Activated T-cell treated with anti-CD3 and anti-CD28 coated beads, Interleukin-2, amount 50 U/mL, for 4 hours (primary cell): Measurements from ENCODE around the gene LAG3. TPM values are rescaled to one million over a fixed set of nuclear protein-coding genes. Genes with fewer than 3 reads are reported as not detected.
A peak's percentile ranks its signal among the peaks of the same experiment; 100 is the strongest.

Experiments
- ATAC-seq, 2 donors: fragments of 200-7000 bp; cut with Tn5 transposase; one replicate each; pipeline ENCODE4 v1.10.0; 2021
- DNase-seq: peaks from one replicate; pipeline ENCODE4 v3.0.0-alpha.2; 2020
- H3K27me3 Mint-ChIP-seq: one replicate; pipeline ENCODE4 v1.8.0; 2021; ENCODE audit warnings: low read depth, mixed read lengths
- H3K36me3 Mint-ChIP-seq: one replicate; pipeline ENCODE4 v1.8.0; 2022; ENCODE audit warnings: mixed read lengths; ENCODE audit not compliant: insufficient read depth
- H3K4me1 Mint-ChIP-seq: one replicate; pipeline ENCODE4 v1.8.0; 2021; ENCODE audit warnings: low read depth, mixed read lengths
- H3K4me3 Mint-ChIP-seq: one replicate; pipeline ENCODE4 v1.8.0; 2021; ENCODE audit warnings: mild to moderate bottlenecking, moderate library complexity, mixed read lengths
- H3K9me3 Mint-ChIP-seq: one replicate; pipeline ENCODE4 v1.8.0; 2021; ENCODE audit warnings: mixed read lengths
- total RNA-seq, 3 donors: library from RNA; stranded (reverse); gene quantifications; one replicate each; pipeline ENCODE4 v1.2.1, GENCODE V29; 2021

The LAG3 gene
- total RNA-seq, 3 donors from 2014 or later, result 71.1 to 125 (median 86.4) TPM

DNA sequence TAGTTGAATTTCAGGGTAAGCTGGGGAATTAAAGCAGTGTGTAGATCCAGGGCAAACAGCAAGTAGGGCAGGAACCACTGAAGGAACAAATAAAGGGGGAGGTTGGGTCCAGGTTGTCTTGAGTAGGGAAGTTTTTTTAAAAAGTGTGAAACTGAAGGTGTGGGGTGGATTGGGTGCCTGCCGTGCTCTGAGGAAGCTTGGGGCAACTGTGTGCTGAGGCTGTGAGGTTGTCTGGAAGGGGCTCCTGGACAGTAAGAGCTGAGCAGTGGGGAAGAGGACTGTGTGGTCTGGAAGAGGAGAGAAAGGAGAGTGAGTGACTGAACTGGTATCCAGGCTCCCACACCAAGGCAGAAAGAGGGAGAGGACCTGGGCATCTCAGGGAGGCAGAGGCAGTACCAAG lies 38.4 kb downstream of the LAG3 start:
- peaks cover 10% of the 10 kb centered on the region for H3K36me3 Mint-ChIP-seq
- no peak for ATAC-seq
- H3K4me3 Mint-ChIP-seq, result no peak overlapping the region
- H3K27me3 Mint-ChIP-seq, result no peaks in the 10 kb centered on the region
- no peaks in the 10 kb centered on the region for H3K9me3 Mint-ChIP-seq
- DNase-seq, result no peak
- H3K4me1 Mint-ChIP-seq, result peaks cover 9% of the 10 kb centered on the region

GRCh38 chr12:6813363-6813762 lies 41.0 kb downstream of the LAG3 start:
- H3K36me3 Mint-ChIP-seq, result peaks cover 24% of the 10 kb centered on the region
- H3K4me3 Mint-ChIP-seq, result no peak overlapping the region
- DNase-seq (no peak), ATAC-seq (no peak)
- H3K9me3 Mint-ChIP-seq, result no peaks in the 10 kb centered on the region
- peaks cover 9% of the 10 kb centered on the region for H3K4me1 Mint-ChIP-seq
- no peaks in the 10 kb centered on the region for H3K27me3 Mint-ChIP-seq

GRCh38 chr12:6816598-6816997 lies 44.3 kb downstream of the LAG3 start:
- Mint-ChIP-seq H3K4me1 (peaks cover 10% of the 10 kb centered on the region), H3K27me3 (no peaks in the 10 kb centered on the region), H3K36me3 (peaks cover 19% of the 10 kb centered on the region), H3K4me3 (no peak overlapping the region), H3K9me3 (no peaks in the 10 kb centered on the region)
- no peak for DNase-seq
- ATAC-seq, result no peak

DNA sequence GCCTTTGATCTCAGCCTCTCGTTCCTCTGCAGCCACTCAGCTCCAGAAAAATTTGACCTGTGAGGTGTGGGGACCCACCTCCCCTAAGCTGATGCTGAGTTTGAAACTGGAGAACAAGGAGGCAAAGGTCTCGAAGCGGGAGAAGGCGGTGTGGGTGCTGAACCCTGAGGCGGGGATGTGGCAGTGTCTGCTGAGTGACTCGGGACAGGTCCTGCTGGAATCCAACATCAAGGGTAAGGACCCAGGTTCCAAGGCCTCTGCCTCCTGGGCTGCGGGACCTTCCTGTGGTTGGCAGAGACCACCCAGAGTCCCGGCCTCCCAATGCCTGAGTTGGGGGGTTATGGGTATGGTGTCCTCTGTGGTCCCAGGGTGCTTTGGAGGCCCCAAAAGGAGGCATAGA lies 44.8 kb downstream of the LAG3 start:
- H3K9me3 Mint-ChIP-seq, result no peaks in the 10 kb centered on the region
- H3K27me3 Mint-ChIP-seq, result peaks cover 3% of the 10 kb centered on the region
- no peak overlapping the region for H3K4me3 Mint-ChIP-seq
- H3K36me3 Mint-ChIP-seq, result peaks cover 19% of the 10 kb centered on the region
- DNase-seq, result no peak
- ATAC-seq, result no peak
- peaks cover 13% of the 10 kb centered on the region for H3K4me1 Mint-ChIP-seq

DNA sequence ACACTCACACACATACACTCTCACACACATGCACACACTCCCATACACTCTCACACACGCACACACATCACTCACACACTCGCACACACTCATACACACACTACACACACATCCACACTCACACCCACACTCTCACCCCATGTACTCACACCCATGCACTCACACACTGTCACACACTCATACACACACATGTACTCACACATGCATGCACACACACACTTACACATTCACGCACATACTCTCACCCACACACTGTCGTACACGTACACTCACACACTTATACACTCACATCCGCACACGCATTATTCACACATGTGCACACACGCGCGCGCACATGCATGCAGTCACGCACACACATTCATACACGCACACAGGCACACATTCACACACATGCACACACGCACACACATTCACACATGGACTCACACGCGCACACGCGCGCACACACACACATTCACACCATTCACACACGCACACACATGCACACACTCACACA lies 45.4 kb downstream of the LAG3 start:
- Mint-ChIP-seq H3K27me3 (peaks cover 4% of the 10 kb centered on the region), H3K9me3 (no peaks in the 10 kb centered on the region), H3K4me1 (peaks cover 14% of the 10 kb centered on the region), H3K36me3 (peaks cover 19% of the 10 kb centered on the region), H3K4me3 (no peak overlapping the region)
- no peak for ATAC-seq
- DNase-seq, result no peak

- Mint-ChIP-seq H3K4me1 (peaks cover 14% of the 10 kb centered on the region), H3K4me3 (no peak overlapping the region), H3K27me3 (peaks cover 9% of the 10 kb centered on the region), H3K36me3 (peaks cover 19% of the 10 kb centered on the region), H3K9me3 (no peaks in the 10 kb centered on the region)
- DNase-seq, result no peak
- no peak for ATAC-seq
Observed at GRCh38 chr12:6818222-6818621, 45.9 kb downstream of the LAG3 start.

DNA sequence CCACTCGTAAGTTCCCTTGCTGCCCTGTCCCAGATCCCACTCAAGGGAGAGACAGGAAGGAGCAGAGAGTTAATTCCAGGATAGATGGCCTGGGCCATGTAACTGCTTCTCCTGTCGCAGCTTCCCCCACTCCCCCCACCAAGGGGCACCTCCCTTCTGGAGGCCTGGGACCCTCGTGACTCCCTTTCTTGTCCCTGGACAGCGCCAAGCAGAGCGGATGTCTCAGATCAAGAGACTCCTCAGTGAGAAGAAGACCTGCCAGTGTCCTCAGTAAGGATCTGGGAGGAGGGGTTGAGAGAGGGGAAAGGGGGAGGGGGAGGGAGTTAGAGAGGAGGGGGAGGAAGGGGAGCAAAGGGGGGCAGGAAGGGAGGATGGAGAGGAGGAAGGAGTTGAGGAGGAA lies 46.3 kb downstream of the LAG3 start:
- no peak overlapping the region for H3K4me3 Mint-ChIP-seq
- ATAC-seq (no peak), DNase-seq (no peak)
- peaks cover 14% of the 10 kb centered on the region for H3K4me1 Mint-ChIP-seq
- peaks cover 19% of the 10 kb centered on the region for H3K36me3 Mint-ChIP-seq
- H3K9me3 Mint-ChIP-seq, result no peaks in the 10 kb centered on the region
- H3K27me3 Mint-ChIP-seq, result peaks cover 10% of the 10 kb centered on the region

GRCh38 chr12:6819106-6820030 lies 47.0 kb downstream of the LAG3 start:
- H3K4me1 Mint-ChIP-seq, result peaks cover 14% of the 10 kb centered on the region
- H3K4me3 Mint-ChIP-seq, result no peak overlapping the region
- DNase-seq (no peak), ATAC-seq (no peak)
- H3K36me3 Mint-ChIP-seq, result peaks cover 17% of the 10 kb centered on the region
- H3K9me3 Mint-ChIP-seq, result no peaks in the 10 kb centered on the region
- H3K27me3 Mint-ChIP-seq, result peaks cover 13% of the 10 kb centered on the region

DNA sequence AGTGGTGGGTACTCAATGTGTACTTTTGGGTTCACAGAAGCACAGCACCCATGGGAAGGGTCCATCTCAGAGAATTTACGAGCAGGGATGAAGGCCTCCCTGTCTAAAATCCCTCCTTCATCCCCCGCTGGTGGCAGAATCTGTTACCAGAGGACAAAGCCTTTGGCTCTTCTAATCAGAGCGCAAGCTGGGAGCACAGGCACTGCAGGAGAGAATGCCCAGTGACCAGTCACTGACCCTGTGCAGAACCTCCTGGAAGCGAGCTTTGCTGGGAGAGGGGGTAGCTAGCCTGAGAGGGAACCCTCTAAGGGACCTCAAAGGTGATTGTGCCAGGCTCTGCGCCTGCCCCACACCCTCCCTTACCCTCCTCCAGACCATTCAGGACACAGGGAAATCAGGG lies 47.8 kb downstream of the LAG3 start:
- no peak for ATAC-seq
- peaks cover 14% of the 10 kb centered on the region for H3K4me1 Mint-ChIP-seq
- no peaks in the 10 kb centered on the region for H3K9me3 Mint-ChIP-seq
- DNase-seq, result no peak
- H3K27me3 Mint-ChIP-seq, result peaks cover 19% of the 10 kb centered on the region
- H3K4me3 Mint-ChIP-seq, result no peak overlapping the region
- peaks cover 17% of the 10 kb centered on the region for H3K36me3 Mint-ChIP-seq

- H3K36me3 Mint-ChIP-seq, result peaks cover 8% of the 10 kb centered on the region
- DNase-seq (no peak), ATAC-seq (peak; percentile 18 to 20)
- peak within 1 kb of the TSS; percentile 62 for H3K4me3 Mint-ChIP-seq
- H3K9me3 Mint-ChIP-seq, result no peaks in the 10 kb centered on the region
- H3K27me3 Mint-ChIP-seq, result peaks cover 27% of the 10 kb centered on the region
- H3K4me1 Mint-ChIP-seq, result peaks cover 17% of the 10 kb centered on the region
Observed at GRCh38 chr12:6821591-6822425, 49.5 kb downstream of the LAG3 start, which contains the start of gene GPR162. Gene GPR162 (plus strand): TSS chr12:6821821. CDS start chr12:6823899, 2,078 bp downstream.

DNA sequence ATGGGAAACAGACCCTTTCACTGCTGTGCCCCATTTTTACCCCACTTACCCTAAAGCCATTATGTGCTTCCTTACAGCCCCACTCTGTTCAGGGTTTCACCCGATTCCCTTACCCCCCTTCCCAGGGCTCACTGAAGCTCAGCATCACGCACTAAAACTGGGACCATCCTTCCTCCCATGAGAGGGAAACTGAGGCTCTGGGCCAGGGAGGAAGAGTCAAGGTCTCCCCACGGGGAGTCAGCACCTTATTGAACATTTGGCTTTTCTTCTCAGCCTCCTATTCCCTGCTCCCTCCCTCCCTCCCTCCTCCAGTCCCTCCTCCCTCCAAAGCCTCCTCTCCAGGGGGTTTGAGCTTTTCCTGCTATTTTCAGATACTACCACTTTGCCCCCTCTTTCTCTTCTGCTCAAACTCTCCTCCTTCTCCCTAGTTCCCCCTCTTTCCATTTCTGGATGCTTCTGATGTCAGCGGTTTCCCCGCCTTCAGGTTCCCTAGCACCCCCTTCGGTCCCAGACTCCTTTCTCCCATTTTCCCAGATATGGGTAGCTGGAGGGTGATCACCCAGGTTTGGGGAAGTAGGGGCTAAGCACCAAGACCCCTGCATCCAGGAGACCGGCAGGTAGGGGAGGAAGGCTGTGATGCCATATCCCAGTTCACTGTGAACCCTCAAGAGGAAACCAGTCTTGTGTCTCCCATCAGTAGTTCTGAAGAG lies 50.3 kb downstream of the LAG3 start:
- Mint-ChIP-seq H3K4me1 (peaks cover 22% of the 10 kb centered on the region), H3K9me3 (no peaks in the 10 kb centered on the region), H3K4me3 (peak overlapping the region; percentile 33), H3K36me3 (peaks cover 4% of the 10 kb centered on the region), H3K27me3 (peaks cover 32% of the 10 kb centered on the region)
- ATAC-seq (no peak), DNase-seq (no peak)

- no peaks in the 10 kb centered on the region for H3K36me3 Mint-ChIP-seq
- H3K4me1 Mint-ChIP-seq, result peaks cover 25% of the 10 kb centered on the region
- no peaks in the 10 kb centered on the region for H3K9me3 Mint-ChIP-seq
- DNase-seq (no peak), ATAC-seq (no peak)
- no peak overlapping the region for H3K4me3 Mint-ChIP-seq
- H3K27me3 Mint-ChIP-seq, result peaks cover 34% of the 10 kb centered on the region
Observed at GRCh38 chr12:6823182-6824084, 51.1 kb downstream of the LAG3 start.

GRCh38 chr12:6824085-6824775 lies 51.9 kb downstream of the LAG3 start:
- Mint-ChIP-seq H3K9me3 (no peaks in the 10 kb centered on the region), H3K27me3 (peaks cover 39% of the 10 kb centered on the region), H3K4me3 (no peak overlapping the region), H3K36me3 (no peaks in the 10 kb centered on the region), H3K4me1 (peaks cover 25% of the 10 kb centered on the region)
- ATAC-seq (no peak), DNase-seq (no peak)
